Right lobe of liver (tissue), 6 donors: Measurements from ENCODE around the gene BLTP1. TPM values are rescaled to one million over a fixed set of nuclear protein-coding genes. Genes with fewer than 3 reads are reported as not detected.
"Not testable (repeated sequence)": the region's sequence is repeated elsewhere in the genome, so short reads cannot be mapped to it uniquely, and the experiment has no call there.

Source experiments
- ATAC-seq, 4 donors: fragments of 200-7000 bp; cut with Tn5 transposase; one replicate each; pipeline ENCODE4 v1.9.1; 2020; ENCODE audit warnings: mild to moderate bottlenecking in 4 of 4, moderate library complexity in 4 of 4
- DNase-seq, 3 donors: peaks; one replicate each; pipeline ENCODE4 v3.0.0-alpha.2; 2020
- H3K27ac ChIP-seq, 3 donors: fragments of 200-600 bp; one replicate each; pipeline ENCODE4 v1.8.0; 2022
- H3K27me3 ChIP-seq, 2 donors: fragments of 200-600 bp; one replicate each; pipeline ENCODE4 v1.8.0; 2022
- H3K36me3 ChIP-seq, 4 donors: fragments of 200-600 bp; sonication (generic) in 1 of 4; one replicate each; pipeline versions ENCODE4 v1.5.1 to v1.8.0; 2017 to 2022; ENCODE audit warnings: control low read depth in 1 of 4
- H3K4me1 ChIP-seq, 4 donors: fragments of 200-600 bp; sonication (generic) in 1 of 4; one replicate each; pipeline versions ENCODE4 v1.5.1 to v1.8.0; 2017 to 2022; ENCODE audit warnings: control low read depth in 1 of 4
- H3K4me3 ChIP-seq, 3 donors: fragments of 200-600 bp; one replicate each; pipeline ENCODE4 v1.8.0; 2022
- H3K9me3 ChIP-seq, 4 donors: fragments of 200-600 bp; sonication (generic) in 1 of 4; one replicate each; pipeline versions ENCODE4 v1.5.1 to v1.8.0; 2017 to 2022; ENCODE audit warnings: control low read depth in 1 of 4
- CTCF ChIP-seq, 4 donors: fragments of 200-600 bp in 3 of 4; fragments of 450-650 bp in 1 of 4; IDR thresholded peaks; one replicate each; pipeline versions ENCODE4 v1.5.1 to v1.8.0; 2016 to 2022; ENCODE audit warnings: antibody characterized with exemption in 4 of 4, mild to moderate bottlenecking in 2 of 4
- POLR2A ChIP-seq: fragments of 450-650 bp; IDR thresholded peaks from one replicate; pipeline ENCODE4 v1.6.1; 2017; ENCODE audit warnings: antibody characterized with exemption, mild to moderate bottlenecking
- WGBS: methylation state at CpG from one replicate; pipeline ENCODE4 v1.1.6; 2018; ENCODE audit warnings: low coverage, low lambda C conversion rate; ENCODE audit not compliant: insufficient coverage; ENCODE audit errors: missing lambda C conversion rate; 5-methylcytosine and 5-hydroxymethylcytosine counted together
- intact Hi-C, 2 donors: fragments of 100-400 bp; cut with DNase I; formaldehyde crosslinking; loops; one replicate each; pipeline versions ENCODE4 v1.11.2 to v1.14.1; 2022
- long read RNA-seq: library from polyadenylated mRNA; unstranded; transcript quantifications from one replicate; pipeline ENCODE4 v2.0.0, GENCODE V29; 2019
- total RNA-seq, 6 experiments: library from RNA; depleted of rRNA in 2 of 6; stranded (reverse); fragments of >200 nt in 2 of 6; fragmentation: NEBNext Ultra II Directional in 3 of 6; extraction: Animal tissue kit (Norgen Biotek cat#: 25700) in 3 of 6; gene quantifications; one replicate each; pipeline versions ENCODE4 v1.1.0 to v1.2.4, GENCODE V29; 2016 to 2023
- donor health status: DM: no; HTN: yes; CAD: no.
- donor health status: DM: no; HTN: no; CAD: no.
- donor health status: DM: no; HTN: no; CAD: no.
- donor health status: DM: no; HTN: yes; CAD: no.
- donor health status: DM: no; HTN: yes; CAD: no.

Gene BLTP1
- total RNA-seq, result 10 to 100 TPM; 29.1 to 42.1 (median 36.9) TPM
- long read RNA-seq, partial matches to known transcripts, result 2 of 3 reads
- long read RNA-seq, other reads (novel, unspliced or antisense), result 1 of 3 reads

GRCh38 chr4:122151982-122152710 lies at the start of gene BLTP1:
Gene BLTP1, plus strand, starts transcription at chr4:122152331. Its CDS starts 18,317 bp downstream, at chr4:122170648.
- TF ChIP-seq POLR2A (peak; percentile 45), CTCF (IDR thresholded peaks at IDR 0.05) (no peak)
- ATAC-seq (peak; percentile 98 to 99 (median 98)), DNase-seq (peak; percentile 92 to 95 (median 94))
- peak within 1 kb of the TSS; percentile 73 to 94 (median 92) for H3K4me3 ChIP-seq
- under 1% methylated on average over 18 of the region's 53 CpGs for WGBS
- peaks cover 0 to 11% (median 0%) of the 10 kb centered on the region in 4 donors for H3K4me1 ChIP-seq
- intact Hi-C loops, result no loop called here
- no peaks in the 10 kb centered on the region for H3K9me3 ChIP-seq
- H3K36me3 ChIP-seq, result no peaks in the 10 kb centered on the region
- peak within 1 kb of the TSS; percentile 79 to 92 (median 83) for H3K27ac ChIP-seq
- H3K27me3 ChIP-seq, result no peaks in the 10 kb centered on the region

GRCh38 chr4:122104184-122104583 lies 47.9 kb upstream of the BLTP1 start:
- TF ChIP-seq CTCF (IDR thresholded peaks at IDR 0.05), result no peak
- TF ChIP-seq POLR2A, result no peak
- Histone ChIP-seq H3K36me3 (no peaks in the 10 kb centered on the region), H3K9me3 (no peaks in the 10 kb centered on the region), H3K4me1 (no peaks in the 10 kb centered on the region), H3K27me3 (no peaks in the 10 kb centered on the region), H3K27ac (no peak overlapping the region), H3K4me3 (no peak overlapping the region)
- no peak for ATAC-seq
- DNase-seq, result no peak
- intact Hi-C loops, result no loop called here

GRCh38 chr4:122107680-122108079 lies 44.5 kb upstream of the BLTP1 start:
- no peak for TF ChIP-seq POLR2A
- TF ChIP-seq CTCF (IDR thresholded peaks at IDR 0.05), result no peak
- Histone ChIP-seq H3K4me3 (no peak overlapping the region), H3K9me3 (no peaks in the 10 kb centered on the region), H3K27ac (no peak overlapping the region), H3K36me3 (no peaks in the 10 kb centered on the region), H3K4me1 (no peaks in the 10 kb centered on the region), H3K27me3 (no peaks in the 10 kb centered on the region)
- no peak for DNase-seq
- WGBS, result 52% methylated on average over 2 of the region's 2 CpGs
- intact Hi-C loops, result no loop called here
- no peak for ATAC-seq

GRCh38 chr4:122110304-122110703 lies 41.8 kb upstream of the BLTP1 start:
- H3K27ac ChIP-seq, DNase-seq, H3K4me3 ChIP-seq, H3K27me3 ChIP-seq, intact Hi-C loops, H3K36me3 ChIP-seq, ATAC-seq, H3K4me1 ChIP-seq, H3K9me3 ChIP-seq: not testable (repeated sequence)
- WGBS, result 80% methylated on average over 1 of the region's 14 CpGs

GRCh38 chr4:122117743-122118142 lies 34.4 kb upstream of the BLTP1 start:
- Histone ChIP-seq H3K36me3 (no peaks in the 10 kb centered on the region), H3K4me3 (no peak overlapping the region), H3K4me1 (no peaks in the 10 kb centered on the region), H3K9me3 (no peaks in the 10 kb centered on the region), H3K27me3 (no peaks in the 10 kb centered on the region), H3K27ac (no peak overlapping the region)
- DNase-seq (no peak), ATAC-seq (no peak)
- WGBS, result 50% methylated on average over 1 of the region's 1 CpG
- intact Hi-C loops, result no loop called here
- TF ChIP-seq POLR2A, result no peak
- TF ChIP-seq CTCF (IDR thresholded peaks at IDR 0.05), result no peak
